Measurements from ENCODE around the gene MON2. TPM values are rescaled to one million over a fixed set of nuclear protein-coding genes. Genes with fewer than 3 reads are reported as not detected.

The MON2 gene
- total and polyA plus RNA-seq, 2 of the 13 experiments (the other 11 are each of a cell fraction or from before 2014, with no cell fraction given): 10.5 to 24.8 TPM

DNA sequence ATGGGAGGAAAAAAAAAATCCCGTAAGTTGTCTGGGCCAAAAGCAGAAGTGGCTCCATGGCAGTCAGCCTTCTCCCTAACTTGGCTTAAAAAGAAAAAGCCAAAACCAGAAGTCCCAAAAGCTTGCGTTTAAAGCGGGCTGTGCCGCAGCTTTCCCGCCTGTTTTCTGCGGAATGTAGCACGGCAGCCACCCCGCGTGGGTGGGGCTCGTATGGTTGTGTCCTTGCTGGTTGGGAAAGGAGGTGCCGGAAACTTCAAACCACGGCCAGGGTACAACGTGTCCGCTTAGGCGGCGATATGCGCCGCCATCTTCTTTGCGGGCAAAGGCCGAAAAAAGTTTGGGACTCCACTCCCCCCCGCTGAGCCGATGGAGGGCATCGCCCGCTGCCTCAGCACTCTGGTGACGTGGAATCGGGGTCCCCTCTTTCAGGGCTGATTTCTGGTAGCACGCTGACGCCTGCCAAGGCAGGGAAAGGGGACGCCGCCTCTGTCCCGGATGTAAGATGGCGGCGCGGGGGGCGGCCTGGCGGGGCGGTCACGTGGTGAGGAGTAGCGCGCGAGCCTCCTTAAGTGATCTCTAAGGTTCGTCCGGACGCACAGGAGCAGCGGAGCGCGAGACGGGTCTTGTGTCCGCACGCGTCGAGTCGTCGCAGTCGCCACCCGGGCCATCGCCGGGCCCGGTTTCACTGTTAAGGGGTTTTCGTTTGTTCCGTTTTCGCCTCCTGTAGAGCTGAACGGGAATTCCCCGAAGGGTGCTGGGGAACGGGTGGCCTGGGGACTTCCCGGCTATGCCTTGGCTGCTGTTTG is 135.8 kb downstream of the MON2 start (continued):
- TF ChIP-seq ZNF629 (CRISPR knock-in tag; conservative IDR thresholded peaks at IDR 0.05): no peak; the same call in 1 of the 2 replicates
- no peak for TF ChIP-seq EZH2 (conservative IDR thresholded peaks at IDR 0.05; ENCODE audit: low read depth, low read length)
- TF ChIP-seq FOXK2 (IDR thresholded peaks at IDR 0.05): no peak
- TF ChIP-seq ZNF775 (CRISPR knock-in tag; IDR thresholded peaks at IDR 0.05; ENCODE audit: borderline replicate concordance): no peak
- TF ChIP-seq GATA4 (IDR thresholded peaks at IDR 0.05; ENCODE audit: borderline replicate concordance, low read depth): no peak
- peak; percentile 87; the same call in 1 of the 2 replicates for TF ChIP-seq ZNF44 (CRISPR knock-in tag; IDR thresholded peaks at IDR 0.05)
- TF ChIP-seq POLR2G (IDR thresholded peaks at IDR 0.05; ENCODE audit: low read depth, low read length): peak; percentile 90
- no peak for TF ChIP-seq IRF9 (CRISPR knock-in tag; IDR thresholded peaks at IDR 0.05; ENCODE audit: borderline replicate concordance)
- TF ChIP-seq CREM (IDR thresholded peaks at IDR 0.05): no peak; the same call in 1 of the 2 replicates
- TF ChIP-seq CREM (CRISPR knock-in tag; IDR thresholded peaks at IDR 0.05): no peak
- no peak for TF ChIP-seq HNRNPLL (IDR thresholded peaks at IDR 0.05; ENCODE audit: low read depth, low read length, poor library complexity, severe bottlenecking)
- TF ChIP-seq, protein P1, sequence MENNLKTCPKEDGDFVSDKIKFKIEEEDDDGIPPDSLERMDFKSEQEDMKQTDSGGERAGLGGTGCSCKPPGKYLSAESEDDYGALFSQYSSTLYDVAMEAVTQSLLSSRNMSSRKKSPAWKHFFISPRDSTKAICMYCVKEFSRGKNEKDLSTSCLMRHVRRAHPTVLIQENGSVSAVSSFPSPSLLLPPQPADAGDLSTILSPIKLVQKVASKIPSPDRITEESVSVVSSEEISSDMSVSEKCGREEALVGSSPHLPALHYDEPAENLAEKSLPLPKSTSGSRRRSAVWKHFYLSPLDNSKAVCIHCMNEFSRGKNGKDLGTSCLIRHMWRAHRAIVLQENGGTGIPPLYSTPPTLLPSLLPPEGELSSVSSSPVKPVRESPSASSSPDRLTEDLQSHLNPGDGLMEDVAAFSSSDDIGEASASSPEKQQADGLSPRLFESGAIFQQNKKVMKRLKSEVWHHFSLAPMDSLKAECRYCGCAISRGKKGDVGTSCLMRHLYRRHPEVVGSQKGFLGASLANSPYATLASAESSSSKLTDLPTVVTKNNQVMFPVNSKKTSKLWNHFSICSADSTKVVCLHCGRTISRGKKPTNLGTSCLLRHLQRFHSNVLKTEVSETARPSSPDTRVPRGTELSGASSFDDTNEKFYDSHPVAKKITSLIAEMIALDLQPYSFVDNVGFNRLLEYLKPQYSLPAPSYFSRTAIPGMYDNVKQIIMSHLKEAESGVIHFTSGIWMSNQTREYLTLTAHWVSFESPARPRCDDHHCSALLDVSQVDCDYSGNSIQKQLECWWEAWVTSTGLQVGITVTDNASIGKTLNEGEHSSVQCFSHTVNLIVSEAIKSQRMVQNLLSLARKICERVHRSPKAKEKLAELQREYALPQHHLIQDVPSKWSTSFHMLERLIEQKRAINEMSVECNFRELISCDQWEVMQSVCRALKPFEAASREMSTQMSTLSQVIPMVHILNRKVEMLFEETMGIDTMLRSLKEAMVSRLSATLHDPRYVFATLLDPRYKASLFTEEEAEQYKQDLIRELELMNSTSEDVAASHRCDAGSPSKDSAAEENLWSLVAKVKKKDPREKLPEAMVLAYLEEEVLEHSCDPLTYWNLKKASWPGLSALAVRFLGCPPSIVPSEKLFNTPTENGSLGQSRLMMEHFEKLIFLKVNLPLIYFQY (CRISPR knock-in tag; IDR thresholded peaks at IDR 0.05; ENCODE audit: borderline replicate concordance): 0 out of 2 replicates have a peak, but pooled peaks have one; percentile 10
- TF ChIP-seq, protein P2, sequence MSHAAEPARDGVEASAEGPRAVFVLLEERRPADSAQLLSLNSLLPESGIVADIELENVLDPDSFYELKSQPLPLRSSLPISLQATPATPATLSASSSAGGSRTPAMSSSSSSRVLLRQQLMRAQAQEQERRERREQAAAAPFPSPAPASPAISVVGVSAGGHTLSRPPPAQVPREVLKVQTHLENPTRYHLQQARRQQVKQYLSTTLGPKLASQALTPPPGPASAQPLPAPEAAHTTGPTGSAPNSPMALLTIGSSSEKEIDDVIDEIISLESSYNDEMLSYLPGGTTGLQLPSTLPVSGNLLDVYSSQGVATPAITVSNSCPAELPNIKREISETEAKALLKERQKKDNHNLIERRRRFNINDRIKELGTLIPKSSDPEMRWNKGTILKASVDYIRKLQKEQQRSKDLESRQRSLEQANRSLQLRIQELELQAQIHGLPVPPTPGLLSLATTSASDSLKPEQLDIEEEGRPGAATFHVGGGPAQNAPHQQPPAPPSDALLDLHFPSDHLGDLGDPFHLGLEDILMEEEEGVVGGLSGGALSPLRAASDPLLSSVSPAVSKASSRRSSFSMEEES (CRISPR knock-in tag; IDR thresholded peaks at IDR 0.05): peak; percentile 90
- TF ChIP-seq ZFP36L2 (CRISPR knock-in tag; IDR thresholded peaks at IDR 0.05): no peak
- no peak for TF ChIP-seq GZF1 (CRISPR knock-in tag; IDR thresholded peaks at IDR 0.05)
- TF ChIP-seq ZNF589 (CRISPR knock-in tag; conservative IDR thresholded peaks at IDR 0.05): peak; percentile 23; the same call in 1 of the 2 replicates
- TF ChIP-seq PHF20 (CRISPR knock-in tag; IDR thresholded peaks at IDR 0.05): peak; percentile 67
- TF ChIP-seq PAX8 (CRISPR knock-in tag; IDR thresholded peaks at IDR 0.05; ENCODE audit: borderline replicate concordance): no peak
- TF ChIP-seq IRF2 (CRISPR knock-in tag; IDR thresholded peaks at IDR 0.05): peak; percentile 27; the same call in 1 of the 2 replicates
